DND-41 (cell line): ENCODE results near the gene TRIM59.

Source experiments
- ATAC-seq: fragments of 200-7000 bp; cut with Tn5 transposase; 3 replicates; pipeline ENCODE4 v1.9.1; 2021; ENCODE audit warnings: low read depth; ENCODE audit not compliant: insufficient read depth
- DNase-seq: peaks from one replicate; pipeline ENCODE4 v3.0.0-alpha.2; 2020
- H2AFZ ChIP-seq: 2 replicates; pipeline ENCODE4 v1.6.0; 2012; ENCODE audit warnings: low read depth, low read length
- H3K27ac ChIP-seq: 2 replicates; pipeline ENCODE4 v1.5.1; 2012; ENCODE audit warnings: low read length, inconsistent platforms
- H3K27me3 ChIP-seq: fragments of 200-600 bp; sonication (generic); 2 replicates; pipeline ENCODE4 v1.6.0; 2012; ENCODE audit warnings: low read length, mild to moderate bottlenecking, inconsistent platforms; ENCODE audit not compliant: insufficient read depth, poor library complexity
- H3K36me3 ChIP-seq: 2 replicates; pipeline ENCODE4 v1.5.1; 2012; ENCODE audit warnings: low read length, inconsistent platforms; ENCODE audit not compliant: insufficient read depth
- H3K4me1 ChIP-seq: 2 replicates; pipeline ENCODE4 v1.5.1; 2012; ENCODE audit warnings: mild to moderate bottlenecking, low read length; ENCODE audit not compliant: insufficient read depth
- H3K4me2 ChIP-seq: 2 replicates; pipeline ENCODE4 v1.6.0; 2012; ENCODE audit warnings: mild to moderate bottlenecking, moderate library complexity, low read length, inconsistent platforms; ENCODE audit not compliant: insufficient read depth
- H3K4me3 ChIP-seq, 2 experiments: fragments of 200-600 bp in 1 of 2; shearing (Covaris generic) in 1 of 2; 2 replicates each; pipeline ENCODE4 v1.5.1; 2012 to 2016; ENCODE audit warnings: inconsistent platforms in 2 of 2, low read length in 2 of 2, mild to moderate bottlenecking in 2 of 2, low read depth in 1 of 2, moderate library complexity in 1 of 2
- H3K79me2 ChIP-seq: 2 replicates; pipeline ENCODE4 v1.6.0; 2012; ENCODE audit warnings: low read length, inconsistent platforms; ENCODE audit not compliant: insufficient read depth
- H3K9ac ChIP-seq: 2 replicates; pipeline ENCODE4 v1.6.0; 2012; ENCODE audit warnings: low read depth, mild to moderate bottlenecking, inconsistent platforms, low read length, moderate library complexity
- H3K9me3 ChIP-seq: 2 replicates; pipeline ENCODE4 v1.5.1; 2012; ENCODE audit warnings: low read length, moderate library complexity, mild to moderate bottlenecking, inconsistent platforms; ENCODE audit not compliant: insufficient read depth, severe bottlenecking
- H4K20me1 ChIP-seq: 2 replicates; pipeline ENCODE4 v1.6.0; 2012; ENCODE audit warnings: low read length; ENCODE audit not compliant: insufficient read depth
- CTCF ChIP-seq: IDR thresholded peaks from 2 replicates; pipeline ENCODE4 v1.5.1; 2012; ENCODE audit warnings: borderline replicate concordance, low read length, moderate library complexity, mild to moderate bottlenecking; ENCODE audit not compliant: poor library complexity, severe bottlenecking; ENCODE audit errors: extremely low read depth
- EZH2 ChIP-seq: IDR thresholded peaks from 3 replicates; pipeline ENCODE4 v1.6.1; 2012; ENCODE audit warnings: borderline replicate concordance, low read depth, mild to moderate bottlenecking, moderate library complexity, low read length, inconsistent platforms; ENCODE audit not compliant: severe bottlenecking

The TRIM59 gene

GRCh38 chr3:160446522-160447056, 3.0 kb downstream of the TRIM59 start:
- ATAC-seq: no peak
- H2AFZ ChIP-seq: no peak overlapping the region
- H3K4me3 ChIP-seq: no peak overlapping the region
- no peak overlapping the region for H3K9ac ChIP-seq
- no peak for TF ChIP-seq EZH2
- TF ChIP-seq CTCF: no peak
- DNase-seq: no peak
- no peaks in the 10 kb centered on the region for H3K36me3 ChIP-seq
- H3K27ac ChIP-seq: no peak overlapping the region
- H3K4me1 ChIP-seq: no peaks in the 10 kb centered on the region
- H3K4me2 ChIP-seq: no peak overlapping the region
- no peaks in the 10 kb centered on the region for H4K20me1 ChIP-seq
- no peaks in the 10 kb centered on the region for H3K9me3 ChIP-seq
- no peaks in the 10 kb centered on the region for H3K79me2 ChIP-seq
- no peaks in the 10 kb centered on the region for H3K27me3 ChIP-seq

- H3K9me3 ChIP-seq: no peaks in the 10 kb centered on the region
- H2AFZ ChIP-seq: no peak overlapping the region
- TF ChIP-seq CTCF: no peak
- TF ChIP-seq EZH2: no peak
- no peaks in the 10 kb centered on the region for H3K36me3 ChIP-seq
- H4K20me1 ChIP-seq: no peaks in the 10 kb centered on the region
- no peaks in the 10 kb centered on the region for H3K27me3 ChIP-seq
- no peak overlapping the region for H3K4me3 ChIP-seq
- no peak for DNase-seq
- no peak overlapping the region for H3K9ac ChIP-seq
- no peaks in the 10 kb centered on the region for H3K79me2 ChIP-seq
- H3K4me2 ChIP-seq: no peak overlapping the region
- H3K4me1 ChIP-seq: no peaks in the 10 kb centered on the region
- no peak overlapping the region for H3K27ac ChIP-seq
- ATAC-seq: no peak
These were observed 3.7 kb downstream of the TRIM59 start for GRCh38 chr3:160445854-160446253.

- DNase-seq (no peak), ATAC-seq (peak; percentile 55; the same call in 2 of the 3 replicates)
- H3K36me3 ChIP-seq: no peaks in the 10 kb centered on the region
These were observed 5.2 kb downstream of the TRIM59 start for GRCh38 chr3:160444411-160444810.

More at GRCh38 chr3:160444411-160444810, 5.2 kb downstream of the TRIM59 start:
- Histone ChIP-seq H3K79me2 (no peaks in the 10 kb centered on the region), H3K4me3 (no peak overlapping the region), H3K27ac (no peak overlapping the region), H3K9ac (no peak overlapping the region), H3K27me3 (no peaks in the 10 kb centered on the region), H2AFZ (no peak overlapping the region), H4K20me1 (no peaks in the 10 kb centered on the region), H3K4me1 (no peaks in the 10 kb centered on the region), H3K4me2 (no peak overlapping the region), H3K9me3 (no peaks in the 10 kb centered on the region)
- no peak for TF ChIP-seq CTCF
- no peak for TF ChIP-seq EZH2
